Activated CD8-positive, alpha-beta memory T cell treated with anti-CD3 and anti-CD28 coated beads, Interleukin-2, amount 10 ng/mL, durations not matched to agents 7 days and 5 days (primary cell): ENCODE measurements around the gene TGM5. TPM values are rescaled to one million over a fixed set of nuclear protein-coding genes. Genes with fewer than 3 reads are reported as not detected.
"Not testable (repeated sequence)": the region's sequence is repeated elsewhere in the genome, so short reads cannot be mapped to it uniquely, and the experiment has no call there.

ENCODE experiments used
- ATAC-seq: fragments of 150-1000 bp; cut with Tn5 transposase; one replicate; pipeline ENCODE4 v1.10.0; 2021; ENCODE audit warnings: moderate library complexity
- CTCF ChIA-PET: fragments of 350-600 bp; sonication (Branson Sonifier 250); formaldehyde crosslinking; loops from one replicate; lab custom pipeline; 2021; ENCODE audit warnings: antibody characterized with exemption; lab: Charles Lee
- DNase-seq: peaks from one replicate; pipeline ENCODE4 v3.0.0-alpha.2; 2020
- H3K27ac Mint-ChIP-seq: one replicate; pipeline ENCODE4 v1.8.0; 2021; ENCODE audit warnings: mild to moderate bottlenecking, mixed read lengths
- H3K27me3 Mint-ChIP-seq: one replicate; pipeline ENCODE4 v1.8.0; 2021; ENCODE audit warnings: mixed read lengths
- H3K36me3 Mint-ChIP-seq: one replicate; pipeline ENCODE4 v1.8.0; 2021; ENCODE audit warnings: mild to moderate bottlenecking, mixed read lengths
- H3K4me1 Mint-ChIP-seq: one replicate; pipeline ENCODE4 v1.8.0; 2021; ENCODE audit warnings: mixed read lengths
- H3K4me3 Mint-ChIP-seq: one replicate; pipeline ENCODE4 v1.8.0; 2021; ENCODE audit warnings: mild to moderate bottlenecking, moderate library complexity, mixed read lengths
- H3K9me3 Mint-ChIP-seq: one replicate; pipeline ENCODE4 v1.8.0; 2022; ENCODE audit warnings: low read depth, mixed read lengths
- total RNA-seq, 2 experiments: library from RNA; stranded (reverse); gene quantifications; one replicate each; pipeline ENCODE4 v1.2.3, GENCODE V29; 2021

The TGM5 gene
- total RNA-seq, result 1 to 10 TPM in 1 of 2 experiments, under 1 TPM in 1; 0.91 to 1.1 TPM

- ATAC-seq (no peak), DNase-seq (no peak)
- Mint-ChIP-seq H3K9me3 (no peaks in the 10 kb centered on the region), H3K27ac (no peak within 1 kb of the TSS), H3K27me3 (peaks cover 54% of the 10 kb centered on the region), H3K4me1 (peaks cover 9% of the 10 kb centered on the region), H3K4me3 (no peak within 1 kb of the TSS), H3K36me3 (no peaks in the 10 kb centered on the region)
- CTCF ChIA-PET, result interaction anchor here (0.9 to 5.9 kb wide), 5 partner anchors 19 to 62 kb away, joined by 3 to 72 read pairs (median 3); no protein-coding TSS in a partner anchor
These were observed at the start of gene TGM5 for GRCh38 chr15:43266834-43267233. Gene TGM5, minus strand, starts transcription at chr15:43266928. Its CDS starts 79 bp downstream, at chr15:43266849.

- CTCF ChIA-PET, result no interaction called here
- no peaks in the 10 kb centered on the region for H3K4me1 Mint-ChIP-seq
These were observed 47.4 kb upstream of the TGM5 start for GRCh38 chr15:43314171-43314570.

GRCh38 chr15:43312378-43312777 lies 45.6 kb upstream of the TGM5 start:
- Mint-ChIP-seq H3K4me1 (no peaks in the 10 kb centered on the region), H3K27me3 (peaks cover 51% of the 10 kb centered on the region), H3K36me3 (no peaks in the 10 kb centered on the region), H3K4me3 (no peak overlapping the region), H3K27ac (no peak overlapping the region), H3K9me3 (no peaks in the 10 kb centered on the region)
- no peak for ATAC-seq
- CTCF ChIA-PET, result interaction anchor here (1.2 kb wide), 1 partner anchor 14 kb away, joined by 4 read pairs; no protein-coding TSS in a partner anchor
- no peak for DNase-seq

More at GRCh38 chr15:43314171-43314570, 47.4 kb upstream of the TGM5 start:
- H3K4me3 Mint-ChIP-seq, result no peak overlapping the region
- peaks cover 50% of the 10 kb centered on the region for H3K27me3 Mint-ChIP-seq
- DNase-seq (no peak), ATAC-seq (no peak)
- H3K27ac Mint-ChIP-seq, result no peak overlapping the region
- H3K36me3 Mint-ChIP-seq, result no peaks in the 10 kb centered on the region
- H3K9me3 Mint-ChIP-seq, result no peaks in the 10 kb centered on the region

GRCh38 chr15:43302205-43302817 lies 35.6 kb upstream of the TGM5 start, which contains the start of gene TGM7:
Gene TGM7, minus strand, starts transcription at chr15:43302255.
- CTCF ChIA-PET, result interaction anchor here (1.3 to 1.7 kb wide), 2 partner anchors 17 to 77 kb away, joined by 4 to 5 read pairs; no protein-coding TSS in a partner anchor
- no peaks in the 10 kb centered on the region for H3K36me3 Mint-ChIP-seq

GRCh38 chr15:43299884-43300283 lies 33.2 kb upstream of the TGM5 start:
- Mint-ChIP-seq H3K4me1 (peaks cover 3% of the 10 kb centered on the region), H3K27ac (no peak overlapping the region), H3K36me3 (no peaks in the 10 kb centered on the region), H3K4me3 (no peak overlapping the region), H3K27me3 (peaks cover 51% of the 10 kb centered on the region), H3K9me3 (no peaks in the 10 kb centered on the region)
- ATAC-seq (no peak), DNase-seq (no peak)
- CTCF ChIA-PET, result no interaction called here

More at GRCh38 chr15:43302205-43302817, 35.6 kb upstream of the TGM5 start, which contains the start of gene TGM7:
- H3K4me1 Mint-ChIP-seq, result no peaks in the 10 kb centered on the region
- peaks cover 60% of the 10 kb centered on the region for H3K27me3 Mint-ChIP-seq
- H3K27ac Mint-ChIP-seq, result no peak within 1 kb of the TSS
- no peaks in the 10 kb centered on the region for H3K9me3 Mint-ChIP-seq
- ATAC-seq (no peak), DNase-seq (no peak)
- H3K4me3 Mint-ChIP-seq, result no peak within 1 kb of the TSS

- peaks cover 3% of the 10 kb centered on the region for H3K4me1 Mint-ChIP-seq
- CTCF ChIA-PET, result interaction anchor here (0.6 kb wide), 1 partner anchor 95 kb away, joined by 3 read pairs; no protein-coding TSS in a partner anchor
- no peak overlapping the region for H3K4me3 Mint-ChIP-seq
- H3K27me3 Mint-ChIP-seq, result peaks cover 52% of the 10 kb centered on the region
- H3K36me3 Mint-ChIP-seq, result no peaks in the 10 kb centered on the region
- no peak for ATAC-seq
- H3K9me3 Mint-ChIP-seq, result no peaks in the 10 kb centered on the region
- no peak for DNase-seq
- no peak overlapping the region for H3K27ac Mint-ChIP-seq
These were observed 32.7 kb upstream of the TGM5 start for GRCh38 chr15:43299411-43299810.

- H3K36me3 Mint-ChIP-seq, result no peaks in the 10 kb centered on the region
- H3K9me3 Mint-ChIP-seq, result no peaks in the 10 kb centered on the region
- no peak overlapping the region for H3K4me3 Mint-ChIP-seq
- no peak overlapping the region for H3K27ac Mint-ChIP-seq
- DNase-seq (no peak), ATAC-seq (no peak)
- H3K27me3 Mint-ChIP-seq, result peaks cover 66% of the 10 kb centered on the region
- H3K4me1 Mint-ChIP-seq, result peaks cover 6% of the 10 kb centered on the region
- CTCF ChIA-PET, result interaction anchor here (1.0 to 1.6 kb wide), 2 partner anchors 9 to 98 kb away, joined by 3 to 5 read pairs; no protein-coding TSS in a partner anchor
These were observed 27.5 kb upstream of the TGM5 start for GRCh38 chr15:43294091-43294706.

GRCh38 chr15:43293432-43293831 lies 26.7 kb upstream of the TGM5 start:
- Mint-ChIP-seq H3K4me1 (peaks cover 6% of the 10 kb centered on the region), H3K27me3 (peaks cover 61% of the 10 kb centered on the region), H3K4me3 (no peak overlapping the region), H3K9me3 (no peaks in the 10 kb centered on the region), H3K27ac (no peak overlapping the region), H3K36me3 (no peaks in the 10 kb centered on the region)
- no peak for ATAC-seq
- CTCF ChIA-PET, result interaction anchor here (1.0 to 1.6 kb wide), 2 partner anchors 68 to 98 kb away, joined by 3 to 7 read pairs; no protein-coding TSS in a partner anchor
- no peak for DNase-seq

GRCh38 chr15:43292375-43293078 lies 25.8 kb upstream of the TGM5 start:
- Mint-ChIP-seq H3K4me1 (peaks cover 6% of the 10 kb centered on the region), H3K27me3 (peaks cover 60% of the 10 kb centered on the region), H3K9me3 (no peaks in the 10 kb centered on the region), H3K27ac (no peak overlapping the region), H3K36me3 (no peaks in the 10 kb centered on the region), H3K4me3 (no peak overlapping the region)
- no peak for DNase-seq
- CTCF ChIA-PET, result interaction anchor here (1.6 kb wide), 1 partner anchor 67 kb away, joined by 7 read pairs; no protein-coding TSS in a partner anchor
- no peak for ATAC-seq

- DNase-seq, H3K9me3 Mint-ChIP-seq, CTCF ChIA-PET, H3K27ac Mint-ChIP-seq, H3K4me3 Mint-ChIP-seq, H3K4me1 Mint-ChIP-seq, H3K36me3 Mint-ChIP-seq, ATAC-seq: not testable (repeated sequence)
- H3K27me3 Mint-ChIP-seq, result peaks cover 51% of the 10 kb centered on the region
These were observed 22.9 kb upstream of the TGM5 start for GRCh38 chr15:43289656-43290055.

- H3K36me3 Mint-ChIP-seq, result no peaks in the 10 kb centered on the region
- H3K4me3 Mint-ChIP-seq, result no peak overlapping the region
- peaks cover 6% of the 10 kb centered on the region for H3K4me1 Mint-ChIP-seq
- no peak for ATAC-seq
- no peak for DNase-seq
- no peak overlapping the region for H3K27ac Mint-ChIP-seq
- peaks cover 30% of the 10 kb centered on the region for H3K27me3 Mint-ChIP-seq
- no peaks in the 10 kb centered on the region for H3K9me3 Mint-ChIP-seq
- CTCF ChIA-PET, result interaction anchor here (1.5 to 7.3 kb wide), 2 partner anchors 25 to 61 kb away, joined by 3 to 157 read pairs; no protein-coding TSS in a partner anchor
These were observed 20.5 kb upstream of the TGM5 start for GRCh38 chr15:43287254-43287653.

GRCh38 chr15:43286074-43286473 lies 19.3 kb upstream of the TGM5 start:
- DNase-seq (no peak), ATAC-seq (peak; percentile 35)
- H3K27me3 Mint-ChIP-seq, result peaks cover 19% of the 10 kb centered on the region
- peaks cover 6% of the 10 kb centered on the region for H3K4me1 Mint-ChIP-seq
- H3K4me3 Mint-ChIP-seq, result no peak overlapping the region
- no peaks in the 10 kb centered on the region for H3K9me3 Mint-ChIP-seq
- CTCF ChIA-PET, result interaction anchor here (0.5 to 7.3 kb wide), 42 partner anchors 9 to 581 kb away, joined by 3 to 157 read pairs (median 4); partner anchors contain the start of genes TGM5 and TGM7
- no peak overlapping the region for H3K27ac Mint-ChIP-seq
- no peaks in the 10 kb centered on the region for H3K36me3 Mint-ChIP-seq

- ATAC-seq (peak; percentile 80), DNase-seq (peak; percentile 67)
- H3K9me3 Mint-ChIP-seq, result no peaks in the 10 kb centered on the region
- CTCF ChIA-PET, result interaction anchor here (0.6 to 7.3 kb wide), 46 partner anchors 9 to 581 kb away, joined by 3 to 157 read pairs (median 4); partner anchors contain the start of genes TGM5 and TGM7
- H3K4me3 Mint-ChIP-seq, result no peak overlapping the region
- H3K4me1 Mint-ChIP-seq, result peaks cover 6% of the 10 kb centered on the region
- peaks cover 14% of the 10 kb centered on the region for H3K27me3 Mint-ChIP-seq
- no peaks in the 10 kb centered on the region for H3K36me3 Mint-ChIP-seq
- H3K27ac Mint-ChIP-seq, result no peak overlapping the region
These were observed 18.9 kb upstream of the TGM5 start for GRCh38 chr15:43285609-43286037.
